OCI-LY1 (cell line): ENCODE results near the gene STK38L.

Experiments
- CTCF ChIP-seq: fragments of 200-600 bp; sonication (generic), shearing (Covaris generic); IDR thresholded peaks from 2 replicates; pipeline ENCODE4 v1.5.1; 2017; ENCODE audit warnings: mild to moderate bottlenecking, antibody characterized with exemption, low read length, moderate library complexity, mixed read lengths
- EZH2 ChIP-seq: fragments of 200-600 bp; sonication (generic), shearing (Covaris generic); IDR thresholded peaks from 2 replicates; pipeline ENCODE4 v1.8.0; 2017; ENCODE audit warnings: borderline replicate concordance, mixed run types, mild to moderate bottlenecking, antibody characterized with exemption, low read length, moderate library complexity, mixed read lengths

GRCh38 chr12:27243006-27243405, 1.1 kb upstream of the STK38L start:
- TF ChIP-seq CTCF, result no peak
- no peak for TF ChIP-seq EZH2
